Stimulated activated naive CD8-positive, alpha-beta T cell treated with anti-CD3 and anti-CD28 coated beads, Interleukin-15, amount 100 ng/mL, for 72 hours (primary cell): ENCODE results near the gene CLEC16A.
A peak's percentile ranks its signal among the peaks of the same experiment; 100 is the strongest.

Source experiments
- ATAC-seq: fragments of 150-1000 bp; cut with Tn5 transposase; 2 replicates; pipeline ENCODE4 v1.10.0; 2021; ENCODE audit warnings: mild to moderate bottlenecking, moderate library complexity
- DNase-seq, 2 donors: peaks; one replicate each; pipeline ENCODE4 v3.0.0; 2021 to 2022
- H3K27ac Mint-ChIP-seq, 2 donors: one replicate each; pipeline ENCODE4 v1.8.0; 2022; ENCODE audit warnings: mild to moderate bottlenecking in 2 of 2, mixed read lengths in 2 of 2, moderate library complexity in 2 of 2
- H3K27me3 Mint-ChIP-seq: one replicate; pipeline ENCODE4 v1.8.0; 2022; ENCODE audit warnings: mixed read lengths
- H3K4me1 Mint-ChIP-seq: one replicate; pipeline ENCODE4 v1.8.0; 2022; ENCODE audit warnings: mild to moderate bottlenecking, mixed read lengths
- H3K4me3 Mint-ChIP-seq, 2 donors: one replicate each; pipeline ENCODE4 v1.8.0; 2022; ENCODE audit warnings: mild to moderate bottlenecking in 2 of 2, mixed read lengths in 2 of 2, moderate library complexity in 1 of 2
- H3K9me3 Mint-ChIP-seq, 2 donors: one replicate each; pipeline ENCODE4 v1.8.0; 2022; ENCODE audit warnings: mixed read lengths in 2 of 2

The CLEC16A gene

DNA sequence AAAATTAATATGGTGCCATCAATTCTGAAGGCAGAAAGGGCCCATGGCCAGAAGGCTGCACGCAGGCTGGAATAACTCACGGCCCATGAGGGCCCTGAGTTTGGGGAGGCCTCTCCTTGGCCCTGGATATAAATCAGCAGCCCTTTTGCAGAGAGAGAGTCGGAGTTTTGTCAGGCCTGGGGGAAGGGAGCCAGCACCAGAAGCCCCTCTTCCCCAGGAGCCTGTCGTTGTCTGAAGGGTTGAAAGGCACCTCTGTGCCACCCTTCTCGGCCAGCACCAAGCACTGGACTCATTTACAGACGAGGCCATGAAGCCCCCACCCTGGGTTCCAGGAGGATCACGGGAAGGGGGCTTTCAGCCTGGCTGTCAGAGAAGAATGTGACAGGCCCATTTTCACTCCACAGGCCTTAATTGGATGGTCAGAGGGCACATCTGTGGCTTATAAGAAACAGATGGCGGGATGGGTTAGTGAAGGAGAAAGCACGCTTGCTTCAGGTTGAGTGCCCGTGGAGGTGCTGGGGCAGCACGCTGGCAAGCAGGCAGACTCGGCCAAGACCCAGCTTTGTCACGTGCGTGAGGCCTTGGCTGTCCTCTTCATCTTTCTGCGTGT is 140.6 kb downstream of the CLEC16A start:
- ATAC-seq (no peak), DNase-seq (no peak)
- H3K9me3 Mint-ChIP-seq, result no peaks in the 10 kb centered on the region
- peaks cover 79% of the 10 kb centered on the region for H3K4me1 Mint-ChIP-seq
- peak overlapping the region in 1 of 2 donors; percentile 77 for H3K27ac Mint-ChIP-seq
- no peak overlapping the region for H3K4me3 Mint-ChIP-seq
- H3K27me3 Mint-ChIP-seq, result no peaks in the 10 kb centered on the region

DNA sequence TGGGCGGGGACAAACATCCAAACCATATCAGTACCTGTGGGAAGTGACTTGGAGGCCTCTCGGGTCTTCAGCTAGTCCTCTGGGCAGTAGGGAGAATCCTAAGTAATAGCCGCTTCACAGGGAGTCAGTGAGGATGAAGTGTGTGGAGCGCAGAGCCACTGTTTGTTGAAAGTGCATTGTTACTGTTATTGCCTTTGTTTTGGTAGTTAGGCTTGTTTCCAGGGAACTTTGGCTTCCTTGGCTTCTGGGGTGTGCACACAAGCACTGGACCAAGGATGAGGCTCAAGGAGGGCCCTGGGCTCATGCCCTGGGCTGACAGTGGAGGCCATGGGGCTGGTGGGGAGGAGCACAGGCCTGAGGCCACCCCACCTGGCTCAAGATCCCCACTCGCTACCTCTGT is 141.6 kb downstream of the CLEC16A start:
- Mint-ChIP-seq H3K4me1 (peaks cover 75% of the 10 kb centered on the region), H3K4me3 (no peak overlapping the region), H3K27me3 (no peaks in the 10 kb centered on the region), H3K27ac (no peak overlapping the region), H3K9me3 (no peaks in the 10 kb centered on the region)
- DNase-seq (no peak), ATAC-seq (no peak)

DNA sequence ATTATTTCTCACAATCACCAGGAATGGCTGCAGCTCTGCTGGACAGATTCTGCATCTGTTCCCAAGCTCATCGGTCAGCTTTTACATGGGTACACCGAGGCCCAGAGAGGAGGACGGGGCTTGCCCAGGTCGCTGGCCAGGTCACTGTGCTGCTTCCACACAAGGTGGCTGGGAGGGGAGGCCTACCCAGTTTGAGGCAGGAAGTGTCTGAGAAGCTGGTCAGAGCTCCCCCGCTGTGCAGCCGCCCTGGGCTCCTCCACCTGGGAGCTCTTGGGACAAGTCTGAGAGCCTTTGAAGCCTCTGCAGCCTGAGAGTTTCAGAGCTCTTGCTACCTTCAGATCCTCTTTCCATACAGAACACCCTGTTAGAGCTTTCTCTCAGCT is 143.3 kb downstream of the CLEC16A start:
- H3K9me3 Mint-ChIP-seq, result no peaks in the 10 kb centered on the region
- no peaks in the 10 kb centered on the region for H3K27me3 Mint-ChIP-seq
- no peak for DNase-seq
- no peak for ATAC-seq
- peak overlapping the region in 1 of 2 donors; percentile 15 for H3K4me3 Mint-ChIP-seq
- peak overlapping the region in 1 of 2 donors; percentile 17 for H3K27ac Mint-ChIP-seq
- H3K4me1 Mint-ChIP-seq, result peaks cover 75% of the 10 kb centered on the region

DNA sequence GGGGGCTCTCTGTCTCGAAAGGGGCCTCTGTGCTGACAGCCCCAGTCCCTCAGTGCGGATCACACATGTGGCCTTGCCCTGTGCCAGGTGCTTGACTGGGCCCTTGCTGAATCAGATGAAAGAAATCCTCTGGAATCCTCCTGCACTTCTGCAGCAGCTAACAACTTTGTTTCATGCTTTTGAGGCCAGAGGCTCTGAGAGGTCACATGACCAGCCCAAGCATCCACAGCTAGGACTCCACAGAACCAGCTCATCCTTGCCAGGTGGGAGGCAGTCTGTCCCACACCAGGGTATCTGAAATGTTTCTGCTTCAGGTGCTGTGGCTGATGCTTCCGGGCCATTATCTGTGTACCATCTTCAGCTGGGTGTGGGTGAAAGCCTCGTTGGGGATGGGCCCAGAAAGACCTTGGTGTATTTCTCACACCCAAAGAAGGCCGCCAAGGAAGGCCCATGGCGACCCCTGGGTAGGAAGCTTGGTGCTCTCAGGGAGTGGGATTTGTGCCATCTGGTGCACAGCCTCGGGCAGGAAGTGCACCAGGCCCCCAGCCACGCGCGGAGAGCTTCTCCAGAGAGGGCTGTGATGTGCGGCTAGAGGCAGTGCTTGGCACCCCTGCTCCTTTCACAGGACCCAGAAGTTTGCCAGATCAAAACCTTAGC is 143.8 kb downstream of the CLEC16A start:
- Mint-ChIP-seq H3K4me3 (peak overlapping the region in 1 of 2 donors; percentile 15), H3K4me1 (peaks cover 75% of the 10 kb centered on the region), H3K9me3 (no peaks in the 10 kb centered on the region), H3K27me3 (no peaks in the 10 kb centered on the region), H3K27ac (peak overlapping the region; percentile 17 to 39)
- DNase-seq (no peak), ATAC-seq (peak; percentile 27)

DNA sequence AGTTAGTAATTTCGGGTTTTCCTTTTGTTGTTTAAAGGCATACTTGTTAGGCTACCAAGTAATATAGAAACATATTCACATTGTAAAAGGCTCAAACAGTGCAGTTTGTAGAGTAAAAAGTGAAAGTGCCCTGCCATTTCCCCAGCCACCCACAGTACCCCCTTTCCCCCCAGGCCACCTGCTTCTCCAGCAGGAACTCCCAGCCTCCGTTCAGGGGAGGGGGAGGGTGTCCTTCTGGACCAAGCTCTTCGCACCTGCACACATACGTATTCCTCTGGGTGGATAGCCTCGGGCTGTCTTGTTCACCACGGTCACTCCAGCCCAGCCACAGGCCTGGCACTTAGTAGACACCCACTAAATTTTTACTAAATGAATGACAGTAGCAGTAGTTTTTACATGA is 144.5 kb downstream of the CLEC16A start:
- Mint-ChIP-seq H3K27me3 (no peaks in the 10 kb centered on the region), H3K4me3 (peak overlapping the region in 1 of 2 donors; percentile 25), H3K27ac (peak overlapping the region; percentile 39 to 72), H3K4me1 (peaks cover 75% of the 10 kb centered on the region), H3K9me3 (no peaks in the 10 kb centered on the region)
- no peak for DNase-seq
- ATAC-seq, result no peak

DNA sequence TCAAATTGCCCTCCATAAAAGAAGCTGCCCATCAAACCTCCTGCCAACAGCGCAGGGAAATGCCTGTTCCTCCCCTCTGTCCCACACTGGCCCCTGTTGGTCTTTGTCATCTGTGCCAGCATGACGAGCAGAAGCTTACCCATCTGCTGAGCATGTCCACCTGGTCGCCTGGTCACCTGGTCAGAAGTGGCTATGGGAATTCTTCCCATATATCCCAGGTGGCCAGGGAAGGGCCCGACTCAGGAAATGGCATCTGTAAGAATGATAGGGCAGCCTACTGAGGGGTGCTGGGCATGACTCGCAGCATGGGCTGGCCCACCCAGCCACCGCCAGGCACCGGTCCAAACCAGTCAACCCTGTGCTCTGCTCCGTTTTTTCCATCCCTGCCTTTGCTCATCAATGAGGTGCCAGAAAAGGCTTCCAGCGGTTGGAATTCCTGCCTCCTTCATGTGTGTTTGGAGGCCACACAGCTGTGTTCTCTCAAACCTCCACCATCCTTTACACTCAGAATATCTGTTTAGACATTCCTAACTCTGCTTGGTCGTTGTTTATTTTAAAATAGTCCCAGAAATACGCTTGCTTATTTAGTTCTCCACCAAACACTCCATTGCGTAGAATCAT is 145.2 kb downstream of the CLEC16A start:
- no peak overlapping the region for H3K4me3 Mint-ChIP-seq
- H3K4me1 Mint-ChIP-seq, result peaks cover 75% of the 10 kb centered on the region
- no peaks in the 10 kb centered on the region for H3K9me3 Mint-ChIP-seq
- no peaks in the 10 kb centered on the region for H3K27me3 Mint-ChIP-seq
- DNase-seq (no peak), ATAC-seq (no peak)
- no peak overlapping the region for H3K27ac Mint-ChIP-seq

DNA sequence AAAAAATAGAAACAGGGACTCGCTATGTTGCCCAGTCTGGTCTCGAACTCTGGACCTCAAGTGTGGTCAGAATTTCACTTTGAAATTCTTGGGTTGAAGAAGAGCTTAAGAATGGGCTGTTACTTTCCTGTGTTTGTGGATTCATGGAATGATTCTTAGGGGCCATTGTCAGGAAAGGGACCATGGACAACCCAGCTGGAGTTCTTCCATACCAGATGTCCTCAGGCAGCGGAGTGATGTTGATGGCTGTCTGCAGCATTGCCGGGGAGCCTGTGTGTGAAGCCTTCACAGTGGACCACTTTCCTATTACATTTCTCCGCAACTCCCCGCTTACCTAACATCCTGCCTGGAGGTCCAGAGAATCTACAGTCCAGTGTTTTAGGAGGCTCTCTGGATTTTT is 145.9 kb downstream of the CLEC16A start:
- ATAC-seq (no peak), DNase-seq (no peak)
- Mint-ChIP-seq H3K27me3 (no peaks in the 10 kb centered on the region), H3K27ac (no peak overlapping the region), H3K4me1 (peaks cover 75% of the 10 kb centered on the region), H3K4me3 (no peak overlapping the region), H3K9me3 (no peaks in the 10 kb centered on the region)

DNA sequence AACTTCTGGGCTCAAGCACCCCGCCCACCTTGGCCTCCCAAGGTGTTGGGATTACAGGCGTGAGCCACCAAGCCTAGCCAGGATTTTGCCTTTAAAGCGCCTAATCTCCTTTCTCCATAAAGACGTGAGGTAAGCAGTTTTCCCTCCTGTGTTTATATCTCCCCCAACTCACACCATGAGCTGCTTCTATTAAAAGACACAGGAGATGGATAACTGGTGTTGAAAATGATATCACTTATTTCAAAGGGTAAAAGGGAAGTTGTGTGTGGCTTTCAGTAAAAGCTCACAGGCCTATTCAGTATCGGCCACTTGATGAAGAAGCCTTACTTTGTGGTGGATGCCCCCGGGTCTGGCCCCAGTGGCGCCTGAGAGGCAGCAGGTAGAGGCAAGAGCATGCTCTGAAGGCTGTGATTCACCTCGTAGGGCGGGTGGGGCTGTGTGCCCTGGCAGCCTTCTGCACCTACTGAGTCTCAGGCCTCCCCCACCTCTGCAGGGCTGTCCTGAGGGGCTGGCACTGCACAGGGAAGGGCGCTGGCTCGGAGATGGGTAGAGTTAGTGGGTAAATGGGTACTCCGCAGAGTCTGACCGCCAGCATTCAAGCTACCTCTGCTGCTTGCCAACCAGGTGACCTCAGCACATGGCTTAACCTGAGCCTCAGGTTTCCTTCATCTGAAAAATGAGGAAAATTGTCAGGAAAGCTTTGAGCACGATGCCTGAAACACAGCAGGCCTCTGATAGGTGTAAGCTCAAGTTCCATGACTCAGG is 146.8 kb downstream of the CLEC16A start:
- Mint-ChIP-seq H3K27me3 (no peaks in the 10 kb centered on the region), H3K9me3 (no peaks in the 10 kb centered on the region), H3K27ac (peak overlapping the region in 1 of 2 donors; percentile 81), H3K4me3 (peak overlapping the region in 1 of 2 donors; percentile 10), H3K4me1 (peaks cover 81% of the 10 kb centered on the region)
- peak in 1 of 2 donors; percentile 70 for DNase-seq
- peak; percentile 74 for ATAC-seq

DNA sequence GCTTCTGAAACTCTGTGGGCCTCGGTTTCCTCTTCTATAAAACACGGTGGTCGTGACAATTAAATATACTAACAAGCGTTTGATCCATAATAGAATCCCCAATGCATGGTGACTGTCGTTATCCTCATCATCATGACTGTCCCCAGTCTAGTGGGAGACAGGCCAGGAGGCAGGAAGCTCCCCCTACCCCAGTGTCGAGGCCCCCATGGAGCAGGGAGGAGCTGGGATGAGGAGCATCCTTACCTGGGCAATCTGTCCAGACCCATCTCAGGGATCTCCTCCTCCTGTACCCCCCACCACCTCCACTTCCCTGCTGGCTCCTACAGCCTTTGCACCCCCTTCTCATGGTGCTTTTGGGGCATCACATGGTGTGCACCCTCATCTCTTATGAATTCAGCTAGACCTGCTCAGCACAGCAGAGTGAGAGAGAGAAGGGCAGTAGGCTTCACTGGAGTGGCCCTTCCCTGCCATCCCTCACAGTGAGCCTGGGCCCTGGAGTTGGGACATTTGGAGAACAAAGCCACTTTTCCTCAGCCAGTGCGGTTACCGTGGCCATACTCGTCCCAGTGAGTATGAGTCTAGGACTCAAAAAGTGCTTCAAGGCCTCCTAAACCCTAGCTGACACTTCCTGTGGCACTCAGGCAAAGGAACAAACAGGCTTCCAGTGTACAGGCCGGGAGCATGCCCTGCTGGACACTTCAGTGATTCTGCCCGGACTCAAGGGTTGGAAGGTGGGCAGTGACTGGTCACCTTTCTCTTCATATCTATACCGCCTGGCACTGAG is 148.6 kb downstream of the CLEC16A start:
- H3K9me3 Mint-ChIP-seq, result no peaks in the 10 kb centered on the region
- peaks cover 87% of the 10 kb centered on the region for H3K4me1 Mint-ChIP-seq
- ATAC-seq (no peak), DNase-seq (no peak)
- H3K27me3 Mint-ChIP-seq, result no peaks in the 10 kb centered on the region
- H3K27ac Mint-ChIP-seq, result peak overlapping the region; percentile 89 to 99
- H3K4me3 Mint-ChIP-seq, result peak overlapping the region; percentile 40 to 49

DNA sequence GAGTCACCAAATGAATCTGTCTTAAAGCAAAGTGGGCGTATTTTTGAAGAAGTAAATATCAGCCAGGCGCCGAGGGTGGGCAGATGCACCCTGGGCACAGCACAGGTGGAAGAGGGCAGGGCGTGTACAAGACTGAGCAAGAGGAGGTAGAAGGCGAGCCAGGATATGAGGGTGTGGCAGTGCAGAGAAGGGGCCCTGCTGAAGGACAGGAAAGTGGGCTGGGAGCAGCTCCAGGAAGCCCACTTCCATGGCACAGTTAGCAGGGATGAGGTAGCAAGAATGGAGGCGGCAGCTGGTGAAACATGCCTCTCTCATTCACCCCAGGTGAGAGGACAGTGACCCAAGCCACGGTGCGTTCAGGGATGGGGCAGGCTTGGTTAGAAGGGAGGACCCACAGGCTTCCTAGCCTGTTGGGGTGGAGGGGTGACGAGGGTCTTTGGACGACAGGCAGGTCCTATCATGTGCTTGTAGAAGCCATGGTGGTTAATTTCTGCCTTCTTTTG is 149.3 kb downstream of the CLEC16A start:
- peak; percentile 4 for ATAC-seq
- H3K9me3 Mint-ChIP-seq, result no peaks in the 10 kb centered on the region
- H3K27me3 Mint-ChIP-seq, result no peaks in the 10 kb centered on the region
- DNase-seq, result no peak
- peak overlapping the region; percentile 40 to 49 for H3K4me3 Mint-ChIP-seq
- H3K4me1 Mint-ChIP-seq, result peaks cover 84% of the 10 kb centered on the region
- peak overlapping the region; percentile 89 to 99 for H3K27ac Mint-ChIP-seq

DNA sequence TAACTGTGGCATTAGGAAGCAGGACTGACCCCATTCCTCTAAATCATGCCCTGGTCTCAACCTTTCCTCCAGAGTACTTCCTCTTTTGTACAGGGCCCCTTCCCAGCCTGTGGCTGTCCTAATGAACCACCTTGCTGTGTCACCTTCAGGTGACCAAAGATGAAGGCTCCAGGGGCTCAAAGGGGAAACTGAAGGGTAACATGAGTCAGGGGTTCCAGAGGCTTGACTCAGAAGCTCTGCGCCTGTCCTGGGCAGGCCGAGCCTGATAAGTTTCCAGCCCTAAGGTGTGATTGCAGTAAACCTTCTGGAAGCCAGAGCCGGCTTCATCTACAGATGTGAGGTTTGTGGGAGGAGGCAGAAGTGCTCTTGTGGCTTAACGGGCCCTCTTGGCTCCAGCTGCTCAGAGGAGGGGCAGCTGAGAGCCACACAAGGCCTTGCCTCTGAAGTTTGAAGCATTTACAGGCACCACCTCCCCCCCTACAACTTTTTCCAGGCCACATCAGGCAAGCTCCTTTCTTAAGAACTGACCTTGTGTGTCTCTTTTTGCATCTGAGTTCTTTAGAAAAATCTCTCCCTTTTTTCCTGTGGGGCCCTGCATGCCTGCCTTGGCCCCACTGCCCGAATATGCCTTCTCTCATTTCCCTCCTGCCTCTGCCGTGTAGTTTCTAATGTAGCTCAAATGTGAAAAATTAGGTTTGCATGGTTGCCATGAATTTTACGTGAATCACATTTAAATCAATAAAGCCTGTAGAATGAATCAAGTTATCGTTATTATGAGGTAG is 149.9 kb downstream of the CLEC16A start:
- DNase-seq (peak; percentile 58 to 76), ATAC-seq (peak; percentile 88)
- H3K27ac Mint-ChIP-seq, result peak overlapping the region; percentile 89 to 99
- peaks cover 82% of the 10 kb centered on the region for H3K4me1 Mint-ChIP-seq
- peak overlapping the region; percentile 63 to 80 for H3K4me3 Mint-ChIP-seq
- H3K27me3 Mint-ChIP-seq, result no peaks in the 10 kb centered on the region
- no peaks in the 10 kb centered on the region for H3K9me3 Mint-ChIP-seq

DNA sequence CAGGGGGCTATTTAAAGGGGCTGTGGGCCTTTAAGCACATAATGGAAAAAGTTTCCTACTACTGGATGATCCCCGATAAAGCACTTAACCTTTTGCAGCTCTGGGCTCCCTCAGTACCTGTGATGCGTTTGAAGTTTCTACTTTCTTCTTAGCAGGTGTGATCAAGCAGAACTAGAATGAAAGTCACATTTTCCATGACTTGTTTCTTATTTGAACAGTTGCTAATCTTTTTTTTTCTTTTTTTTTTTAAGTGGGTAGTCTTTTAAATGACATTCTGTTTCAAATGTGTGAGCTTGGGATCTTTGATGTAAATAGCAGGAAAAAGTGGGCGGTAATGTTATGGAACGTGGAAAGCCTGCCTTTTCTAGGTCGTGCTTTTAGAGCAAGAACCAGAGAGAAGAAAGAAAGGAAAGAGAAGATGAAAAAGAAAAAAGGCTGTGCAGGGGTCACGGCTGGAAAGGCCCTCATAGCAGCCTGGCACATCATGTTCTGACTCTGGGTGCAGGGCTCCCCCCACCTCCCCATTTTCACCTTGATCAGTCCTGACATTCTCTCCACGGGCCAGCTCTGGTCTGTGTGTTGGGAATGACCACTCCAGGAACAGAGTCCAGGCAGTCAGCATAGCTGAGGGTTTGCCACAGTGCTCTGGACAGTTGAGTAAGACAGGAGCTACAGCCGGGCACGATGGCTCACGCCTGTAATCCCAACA is 150.6 kb downstream of the CLEC16A start:
- peak overlapping the region; percentile 63 to 80 for H3K4me3 Mint-ChIP-seq

DNA sequence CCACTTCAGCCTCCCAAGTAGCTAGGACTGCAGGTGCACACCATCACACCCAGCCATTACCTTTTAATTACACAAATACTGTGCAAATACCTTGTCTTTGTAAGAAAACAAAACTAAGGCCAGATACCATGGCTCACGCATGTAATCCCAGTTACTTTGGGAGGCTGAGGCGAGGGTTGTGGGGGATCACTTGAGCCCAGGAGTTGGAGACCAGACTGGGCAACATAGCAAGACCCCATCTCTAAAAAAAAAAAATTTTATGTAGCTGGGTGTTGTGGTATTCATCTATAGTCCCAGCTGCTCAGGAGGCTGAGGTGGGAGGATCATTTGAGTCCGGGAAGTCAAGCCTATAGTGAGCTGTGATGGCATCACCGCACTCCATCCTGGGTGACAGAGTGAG is 151.6 kb downstream of the CLEC16A start:
- no peak overlapping the region for H3K4me3 Mint-ChIP-seq
- peaks cover 84% of the 10 kb centered on the region for H3K4me1 Mint-ChIP-seq
- no peaks in the 10 kb centered on the region for H3K9me3 Mint-ChIP-seq
- ATAC-seq (no peak), DNase-seq (no peak)
- no peak overlapping the region for H3K27ac Mint-ChIP-seq
- no peaks in the 10 kb centered on the region for H3K27me3 Mint-ChIP-seq

More for the DNA sequence above, 150.6 kb downstream of the CLEC16A start:
- H3K9me3 Mint-ChIP-seq, result no peaks in the 10 kb centered on the region
- H3K27me3 Mint-ChIP-seq, result no peaks in the 10 kb centered on the region
- ATAC-seq, result peak; percentile 54
- peaks cover 82% of the 10 kb centered on the region for H3K4me1 Mint-ChIP-seq
- peak in 1 of 2 donors; percentile 32 for DNase-seq
- peak overlapping the region; percentile 89 to 99 for H3K27ac Mint-ChIP-seq
